Astrocyte of the spinal cord (primary cell): ENCODE results near the gene ZNF444.
"Not testable (repeated sequence)": the region's sequence is repeated elsewhere in the genome, so short reads cannot be mapped to it uniquely, and the experiment has no call there.

Experiments
- DNase-seq: peaks from one replicate; pipeline ENCODE4 v3.0.0; 2011; ENCODE audit warnings: low read depth, low spot score
- H3K4me3 ChIP-seq: 2 replicates; pipeline ENCODE4 v1.5.1; 2011; ENCODE audit warnings: low read depth, mild to moderate bottlenecking, low read length, moderate library complexity
- CTCF ChIP-seq: IDR thresholded peaks from 2 replicates; pipeline ENCODE4 v1.5.1; 2012; ENCODE audit warnings: low read depth, mild to moderate bottlenecking, low read length, inconsistent platforms
- in situ Hi-C: cut with HindIII; loops from 2 replicates; pipeline ENCODE4 v1.10.0; 2017; ENCODE audit warnings: low sequenced_read_pairs

The ZNF444 gene

GRCh38 chr19:56191115-56191514 is 50.0 kb downstream of the ZNF444 start:
- no peak for TF ChIP-seq CTCF
- in situ Hi-C loops: no loop called here
- H3K4me3 ChIP-seq: no peak overlapping the region

GRCh38 chr19:56191711-56192110 is 50.6 kb downstream of the ZNF444 start:
- in situ Hi-C loops: no loop called here
- DNase-seq: no peak
- no peak overlapping the region for H3K4me3 ChIP-seq
- no peak for TF ChIP-seq CTCF

More at GRCh38 chr19:56191115-56191514, 50.0 kb downstream of the ZNF444 start:
- DNase-seq: no peak

- no peak for DNase-seq
Measured at GRCh38 chr19:56193981-56194640, 53.0 kb downstream of the ZNF444 start.

GRCh38 chr19:56197646-56198045 is 56.6 kb downstream of the ZNF444 start, which contains the start of gene ZSCAN5B:
ZSCAN5B (minus strand) TSS chr19:56197783; CDS start chr19:56193052, 4,731 bp downstream.
- DNase-seq, in situ Hi-C loops, H3K4me3 ChIP-seq: not testable (repeated sequence)

More at GRCh38 chr19:56193981-56194640, 53.0 kb downstream of the ZNF444 start:
- in situ Hi-C loops: no loop called here
- no peak overlapping the region for H3K4me3 ChIP-seq
- TF ChIP-seq CTCF: no peak

GRCh38 chr19:56199687-56200086 is 58.6 kb downstream of the ZNF444 start:
- DNase-seq: no peak
- in situ Hi-C loops: no loop called here
- no peak overlapping the region for H3K4me3 ChIP-seq
- no peak for TF ChIP-seq CTCF

GRCh38 chr19:56201973-56202372 is 60.9 kb downstream of the ZNF444 start, which contains the start of gene ZSCAN5C:
ZSCAN5C (plus strand) TSS chr19:56202273; CDS start chr19:56205914, 3,641 bp downstream.
- in situ Hi-C loops: no loop called here
- no peak for TF ChIP-seq CTCF
- no peak within 1 kb of the TSS for H3K4me3 ChIP-seq
- no peak for DNase-seq

GRCh38 chr19:56207581-56207980 is 66.5 kb downstream of the ZNF444 start:
- DNase-seq, H3K4me3 ChIP-seq, in situ Hi-C loops: not testable (repeated sequence)
